DOHH2 (cell line): Measurements from ENCODE around the gene FOXB1.

Experiments used
- CTCF ChIP-seq: fragments of 200-600 bp; sonication (generic); IDR thresholded peaks from one replicate; pipeline ENCODE4 v1.5.1; 2014; ENCODE audit warnings: antibody characterized with exemption, mild to moderate bottlenecking, low read depth, low read length; ENCODE audit not compliant: poor library complexity, severe bottlenecking
- EZH2phosphoT487 ChIP-seq: fragments of 200-600 bp; sonication (generic); IDR thresholded peaks from 2 replicates; pipeline ENCODE4 v1.6.1; 2017; ENCODE audit warnings: borderline replicate concordance, mild to moderate bottlenecking, antibody characterized with exemption, low read length, moderate library complexity, mixed read lengths

GRCh38 chr15:59963925-59964324 lies 40.2 kb upstream of the FOXB1 start:
- TF ChIP-seq CTCF (no peak), EZH2phosphoT487 (no peak)
